NCI-H2081 treated with DMSO at 0.1 percent for 48 hours (cell line): ENCODE results near the gene DNPEP.
"Not testable (repeated sequence)": the region's sequence is repeated elsewhere in the genome, so short reads cannot be mapped to it uniquely, and the experiment has no call there.

Source experiments
- DNase-seq: peaks from one replicate; lab custom pipeline; 2025; lab: John Stamatoyannopoulos, UW

The DNPEP gene

GRCh38 chr2:219401606-219402005 is 13.9 kb upstream of the DNPEP start:
- no peak for DNase-seq

DNA sequence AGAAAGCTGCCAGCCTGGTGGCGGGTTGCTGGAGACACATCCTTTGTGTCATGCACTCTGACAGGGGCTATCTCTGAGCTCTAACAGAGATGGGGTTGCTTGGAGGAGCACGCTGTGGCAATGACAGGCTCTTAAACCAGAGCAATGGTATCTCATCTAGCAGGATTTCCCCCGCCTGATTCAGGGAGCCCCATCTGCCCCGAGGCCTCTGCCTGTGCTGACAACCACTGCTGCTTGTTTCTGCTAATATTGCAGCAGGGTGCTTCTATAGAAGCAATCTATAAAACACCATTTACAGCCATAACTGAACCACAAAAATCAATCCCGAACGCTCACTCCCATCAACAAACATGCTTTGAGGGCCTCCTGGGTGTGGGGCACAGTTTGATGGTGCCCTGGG is 12.8 kb upstream of the DNPEP start:
- no peak for DNase-seq

DNA sequence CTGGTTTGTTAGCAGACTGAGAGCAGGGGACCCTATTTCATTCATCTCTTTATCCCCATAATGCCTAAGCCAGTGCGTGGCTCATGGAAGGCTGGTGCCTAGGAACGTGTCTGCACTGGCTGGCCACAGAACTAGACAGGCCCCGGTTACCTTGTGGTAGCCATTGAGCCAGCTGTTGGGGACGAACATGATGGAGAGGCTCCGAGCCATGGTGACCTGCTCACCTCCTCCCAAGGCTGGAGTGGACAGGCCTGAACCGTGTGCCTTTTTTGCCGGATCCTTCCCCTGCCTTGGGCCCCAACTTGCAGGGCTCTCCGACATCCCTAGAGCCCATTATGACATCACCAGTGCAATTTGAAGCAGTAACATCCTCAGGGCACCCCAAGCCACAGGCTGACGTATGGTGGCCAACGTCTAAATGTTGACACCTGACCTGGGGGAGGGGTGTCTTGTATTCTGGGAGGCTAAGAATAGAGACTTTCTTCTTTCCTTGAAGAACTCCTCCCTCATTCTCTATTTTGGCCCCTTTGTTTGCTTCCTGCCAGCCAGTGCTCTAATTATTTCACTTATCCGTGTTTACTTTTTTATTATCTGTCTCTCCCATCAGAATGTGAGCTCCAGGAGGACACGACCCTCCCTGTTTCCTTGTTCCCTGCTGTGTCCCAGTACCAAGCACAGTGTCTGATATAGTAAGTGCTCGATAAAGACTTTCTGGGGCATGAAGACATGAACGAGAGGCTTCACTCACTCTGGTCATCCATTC is 12.2 kb upstream of the DNPEP start:
- peak; percentile 2 for DNase-seq

- peak; percentile 84 for DNase-seq
These were observed 11.1 kb upstream of the DNPEP start for GRCh38 chr2:219398721-219399363.

DNA sequence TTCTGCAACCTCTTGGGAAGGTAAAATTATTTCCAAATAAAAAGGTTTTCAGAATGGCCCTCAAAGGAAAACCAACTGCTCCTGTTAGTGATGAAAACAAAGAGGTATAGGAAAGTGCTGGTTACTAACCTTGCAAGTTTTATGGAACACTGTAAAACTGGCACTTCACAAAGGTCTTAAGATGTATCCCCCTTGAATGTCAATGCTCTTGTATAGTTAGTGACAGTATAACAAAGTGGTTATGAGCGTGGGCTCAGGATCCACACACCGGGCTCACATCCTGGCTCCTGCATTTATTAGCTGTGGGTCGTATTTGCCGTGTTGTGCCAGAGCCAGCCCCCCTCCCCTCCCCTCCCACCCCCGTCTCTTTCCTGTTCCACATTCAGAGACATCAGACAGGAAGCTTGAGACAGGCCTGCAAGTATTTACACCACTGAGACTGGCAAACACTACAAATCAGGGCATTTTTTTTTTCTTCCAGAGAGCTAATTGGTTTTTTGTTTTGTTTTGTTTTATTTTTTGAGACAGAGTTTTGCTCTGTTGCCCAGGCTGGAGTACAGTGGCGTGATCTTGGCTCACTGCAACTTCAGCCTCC is 9.2 kb upstream of the DNPEP start:
- no peak for DNase-seq

- DNase-seq, result no peak
These were observed 7.9 kb upstream of the DNPEP start for GRCh38 chr2:219395609-219396008.

GRCh38 chr2:219395056-219395455 is 7.3 kb upstream of the DNPEP start:
- DNase-seq, result not testable (repeated sequence)

DNA sequence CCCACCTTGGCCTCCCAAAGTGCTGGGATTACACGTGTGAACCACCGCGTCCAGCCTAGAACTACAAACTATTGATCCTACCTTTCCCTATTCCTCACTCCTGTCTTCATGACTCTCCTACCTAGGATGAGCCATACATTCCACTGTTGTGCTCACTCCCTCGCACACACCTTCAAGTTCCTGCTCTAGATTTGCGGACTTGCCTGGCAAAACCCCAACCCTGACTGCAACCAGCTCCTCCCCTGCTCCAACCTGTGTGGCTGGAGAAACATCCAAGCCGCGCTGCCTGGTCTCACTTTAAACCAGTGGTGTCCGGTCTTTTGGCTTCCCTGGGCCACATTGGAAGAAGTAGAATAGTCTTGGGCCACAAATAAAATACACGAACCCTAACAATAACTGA is 5.0 kb upstream of the DNPEP start:
- no peak for DNase-seq

GRCh38 chr2:219388907-219389156 is 1.1 kb upstream of the DNPEP start:
- DNase-seq, result no peak

DNA sequence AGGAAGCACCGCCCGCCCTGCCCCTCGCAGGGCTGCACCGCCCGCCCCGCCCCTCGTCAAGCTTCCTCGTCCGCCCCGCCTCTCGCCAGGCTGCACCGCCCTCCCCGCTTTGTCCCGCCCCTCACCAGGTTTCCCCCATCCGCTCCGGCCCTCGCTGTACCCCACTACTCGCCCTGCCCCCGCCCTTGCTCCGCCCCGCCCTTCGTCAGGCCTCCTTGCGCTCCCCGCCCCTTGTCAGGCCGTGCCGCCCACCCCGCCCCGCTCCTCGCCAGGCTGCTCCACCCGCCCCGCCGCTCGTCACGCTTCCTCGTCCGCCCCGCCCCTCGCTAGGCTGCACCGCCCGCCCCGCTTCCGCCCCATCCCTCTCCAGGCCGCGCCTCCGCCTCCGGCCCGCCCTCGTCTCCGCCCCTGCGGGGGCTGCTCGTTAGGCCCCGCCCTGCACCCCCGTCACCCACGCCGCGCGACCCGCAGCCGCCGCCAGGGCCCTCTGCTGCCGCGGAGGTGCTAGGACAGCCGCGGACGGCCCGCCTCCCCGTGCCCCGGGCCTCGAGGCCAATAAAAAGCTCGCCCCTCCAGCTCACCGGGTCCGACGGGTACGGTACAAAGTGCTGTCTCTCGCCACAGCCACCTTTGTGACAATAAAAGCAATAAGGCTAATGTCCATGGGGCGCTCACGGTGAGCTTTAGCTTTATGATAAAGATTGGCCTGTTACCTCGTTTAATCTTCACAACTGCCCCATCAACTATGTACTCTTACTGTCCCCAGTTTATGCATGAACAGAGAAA is 602 bp upstream of the DNPEP start:
- peak; percentile 77 for DNase-seq

- DNase-seq, result no peak
These were observed 1.0 kb downstream of the DNPEP start for GRCh38 chr2:219386532-219387280.

DNA sequence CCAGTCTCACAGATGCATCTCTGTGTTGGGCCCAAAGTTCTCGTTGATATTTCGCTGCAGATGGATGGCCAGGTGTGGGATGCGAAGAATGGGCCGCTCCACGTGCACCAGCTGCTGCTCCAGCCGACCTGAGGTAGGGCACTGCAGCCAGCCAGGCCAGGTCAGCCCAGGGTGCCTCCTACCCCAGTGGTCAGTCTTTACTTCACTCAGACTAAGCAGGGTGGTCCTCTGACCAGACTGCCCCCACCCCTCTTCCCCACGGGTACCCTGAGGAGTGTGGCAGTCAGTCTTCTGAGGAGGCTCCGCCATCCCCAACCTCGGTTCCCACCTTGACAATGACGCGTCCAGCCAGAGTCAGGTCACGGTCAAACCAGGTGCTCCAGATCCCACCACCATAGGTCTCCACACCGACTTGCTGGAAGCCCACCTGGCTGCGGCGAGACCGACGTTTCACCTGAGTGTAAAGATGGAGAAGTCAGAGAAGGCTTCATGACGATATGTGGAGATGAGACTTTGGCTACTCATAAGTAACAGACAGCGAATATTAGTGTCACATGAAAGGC is 1.7 kb downstream of the DNPEP start:
- DNase-seq, result no peak

DNA sequence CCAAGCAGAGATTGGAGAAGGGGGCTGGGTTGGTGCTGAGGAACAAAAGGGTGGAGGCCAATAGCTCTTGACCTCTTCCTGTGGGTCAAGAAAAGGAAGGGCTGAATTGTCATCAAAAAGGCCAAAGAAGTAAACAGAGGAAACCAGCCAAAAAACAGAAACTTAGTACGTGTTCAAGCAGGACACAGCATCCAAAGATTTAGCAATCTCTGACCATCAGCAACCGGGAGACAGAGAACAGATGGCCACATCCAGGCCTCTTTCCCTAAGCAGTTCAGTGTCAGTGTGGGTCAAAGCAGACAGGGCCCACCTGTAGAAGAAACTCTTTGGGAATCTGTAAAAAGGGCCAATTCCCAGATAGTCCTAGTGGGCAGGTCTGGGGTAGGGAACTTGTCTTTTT is 2.9 kb downstream of the DNPEP start:
- DNase-seq, result no peak

DNA sequence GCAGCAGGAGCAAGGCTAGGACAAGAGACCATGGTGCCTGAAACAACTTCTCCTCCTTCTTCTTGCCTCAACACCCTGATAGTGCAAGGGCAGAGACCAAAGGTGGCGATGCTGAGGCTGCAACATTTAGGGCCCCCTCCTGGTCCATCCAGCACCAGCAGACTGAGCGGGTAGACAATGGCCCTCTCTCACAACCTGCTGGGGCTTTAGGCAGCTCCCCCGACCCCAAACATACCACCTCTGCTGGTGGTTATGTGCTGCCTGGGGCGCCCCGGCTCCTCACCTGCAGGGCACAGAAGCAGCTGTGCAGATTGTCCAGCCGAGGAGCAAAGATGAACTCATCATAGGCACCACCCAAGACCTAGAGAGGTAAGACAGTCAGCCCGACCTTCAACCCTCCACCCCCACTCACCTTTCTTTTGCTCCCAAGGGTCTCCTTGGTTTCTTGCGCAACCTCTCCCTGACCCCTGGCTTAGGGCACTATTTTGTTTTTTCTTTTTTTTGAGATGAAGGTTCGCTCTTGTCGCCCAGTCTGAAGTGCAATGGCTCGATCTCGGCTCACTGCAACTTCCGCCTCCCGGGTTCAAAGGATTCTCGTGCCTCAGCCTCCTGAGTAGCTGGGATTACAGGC is 3.5 kb downstream of the DNPEP start:
- DNase-seq, result no peak

- no peak for DNase-seq
These were observed 6.3 kb downstream of the DNPEP start for GRCh38 chr2:219381448-219381847.

GRCh38 chr2:219380926-219381325 is 6.8 kb downstream of the DNPEP start:
- DNase-seq, result no peak

DNA sequence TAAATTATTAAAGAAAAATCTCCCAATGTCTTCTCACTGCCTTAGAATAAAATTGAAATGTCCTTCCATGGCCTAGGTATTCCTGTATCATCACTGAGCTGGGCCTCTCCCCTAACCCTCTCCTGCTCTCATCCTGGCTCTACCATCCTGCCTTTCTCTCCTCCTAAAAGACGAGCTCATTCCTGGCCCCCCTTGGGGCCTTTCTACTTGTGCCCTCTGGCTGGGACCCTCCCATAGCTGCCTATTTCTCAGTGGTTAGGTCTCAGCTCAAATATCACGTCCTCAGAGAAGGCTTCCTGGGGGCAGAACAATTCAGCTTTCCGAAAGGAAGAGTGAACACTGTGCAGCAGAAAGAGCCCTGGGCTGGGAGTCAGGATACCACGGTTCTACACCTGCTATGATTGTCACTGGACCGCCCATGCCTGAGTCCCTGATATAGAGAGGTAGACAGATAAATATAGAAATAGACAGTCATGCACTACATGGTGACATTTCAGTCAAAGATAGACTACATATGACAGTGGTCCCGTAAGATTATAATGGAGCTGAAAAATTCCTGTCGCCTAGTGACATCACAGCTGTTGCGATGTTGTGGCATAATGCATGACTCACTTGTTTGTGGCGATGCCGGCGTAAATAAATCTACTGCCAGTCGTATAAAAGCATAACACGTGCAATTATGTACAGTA is 9.4 kb downstream of the DNPEP start:
- no peak for DNase-seq

- DNase-seq, result no peak
These were observed 18.3 kb downstream of the DNPEP start for GRCh38 chr2:219369447-219369861.

GRCh38 chr2:219368690-219369191 is 19.0 kb downstream of the DNPEP start:
- DNase-seq, result no peak

GRCh38 chr2:219362524-219363164 is 25.1 kb downstream of the DNPEP start:
- no peak for DNase-seq
